HTR-8/SVneo (cell line): ENCODE results near the gene ANKRD52.

Experiments
- DNase-seq: peaks from one replicate; pipeline ENCODE4 v3.0.0; 2011; ENCODE audit warnings: low spot score, mixed read lengths; ENCODE audit not compliant: insufficient read length
- FAIRE-seq: peaks from 2 replicates; lab custom pipeline; 2011; peaks lifted over from hg19 to GRCh38; lab: Jason Lieb, UNC

ANKRD52 gene

DNA sequence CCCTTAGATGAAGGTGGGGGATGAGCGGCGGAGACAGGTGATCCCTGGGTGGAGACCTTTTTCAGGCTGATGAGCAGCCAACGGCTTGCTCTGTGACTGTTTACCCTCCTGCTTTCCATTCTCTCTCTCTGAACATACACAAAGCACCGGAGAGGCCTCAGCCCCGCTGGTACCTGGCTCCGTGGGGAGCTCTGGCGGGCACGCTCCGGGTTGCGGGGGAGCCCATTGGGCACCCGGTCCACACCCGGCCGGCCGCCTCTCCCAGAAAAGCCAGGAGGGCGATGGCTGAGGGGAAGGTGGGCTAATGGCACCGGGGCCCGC is 69.4 kb downstream of the ANKRD52 start:
- DNase-seq (no peak), FAIRE-seq (no peak)

DNA sequence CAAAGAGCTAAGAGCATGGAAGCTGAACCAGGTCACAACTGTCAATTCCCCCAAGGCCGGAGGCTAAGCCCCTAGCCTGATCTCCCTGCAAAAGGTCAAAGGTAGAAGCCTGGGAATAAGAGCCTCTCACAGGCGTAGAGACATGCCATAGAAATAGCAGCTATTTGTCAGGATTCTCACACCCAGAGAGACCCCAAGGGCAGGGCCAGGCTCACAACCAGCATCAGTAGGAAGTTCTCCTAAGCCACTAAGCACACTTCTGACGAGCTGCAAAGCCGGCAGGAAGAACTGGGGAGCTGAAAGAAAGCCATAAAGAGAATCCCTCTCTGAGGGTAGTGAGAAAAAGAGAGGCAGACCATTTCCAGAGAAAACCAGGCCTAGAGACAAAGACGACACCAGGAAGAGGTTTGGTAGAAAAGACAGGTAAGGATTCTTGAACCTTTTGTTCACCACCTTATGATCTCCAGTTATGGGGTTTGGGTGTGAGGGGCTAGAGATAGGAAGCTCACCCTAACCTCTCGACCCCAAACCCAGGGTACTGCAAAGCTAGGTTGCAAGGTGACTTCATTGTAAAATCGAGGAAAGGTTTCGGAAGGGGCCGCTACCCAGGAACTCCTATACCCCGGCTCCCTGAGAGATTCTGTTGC is 69.9 kb downstream of the ANKRD52 start:
- no peak for FAIRE-seq

More for the DNA sequence above, 69.9 kb downstream of the ANKRD52 start:
- no peak for DNase-seq
